Measurements from ENCODE around the gene KRTAP21-1.
"Not testable (repeated sequence)": the region's sequence is repeated elsewhere in the genome, so short reads cannot be mapped to it uniquely, and the experiment has no call there.

Gene KRTAP21-1

DNA sequence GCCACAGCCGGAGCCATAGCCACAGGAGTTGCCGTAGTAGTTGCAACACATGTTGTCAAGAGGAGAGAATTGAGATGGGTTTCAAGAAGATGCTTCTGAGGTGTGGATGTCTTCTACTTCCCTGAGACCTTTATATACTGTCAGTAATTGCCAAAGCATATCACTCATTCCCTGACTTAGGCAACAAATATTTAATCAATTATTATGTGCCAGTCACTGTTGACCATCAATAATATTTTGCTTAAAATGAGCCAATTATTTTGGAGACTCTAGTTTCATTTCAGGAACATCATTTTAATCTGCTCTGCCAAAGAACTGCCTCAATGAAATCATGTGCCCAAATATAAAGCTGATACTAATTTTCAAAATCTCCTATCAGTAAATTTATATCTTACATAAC is at the start of gene KRTAP21-1:
Gene KRTAP21-1, minus strand, starts transcription at position 101 of the 400 bp plus-strand sequence. Its CDS starts 50 bp downstream, at position 51.
- H3K4me3 ChIP-seq (replicated peaks in 1 of 2; ENCODE audit: low read depth in 2 of 2, low read length in 2 of 2); DNase-seq (ENCODE audit: low read depth in 2 of 2): not testable (repeated sequence)

DNA sequence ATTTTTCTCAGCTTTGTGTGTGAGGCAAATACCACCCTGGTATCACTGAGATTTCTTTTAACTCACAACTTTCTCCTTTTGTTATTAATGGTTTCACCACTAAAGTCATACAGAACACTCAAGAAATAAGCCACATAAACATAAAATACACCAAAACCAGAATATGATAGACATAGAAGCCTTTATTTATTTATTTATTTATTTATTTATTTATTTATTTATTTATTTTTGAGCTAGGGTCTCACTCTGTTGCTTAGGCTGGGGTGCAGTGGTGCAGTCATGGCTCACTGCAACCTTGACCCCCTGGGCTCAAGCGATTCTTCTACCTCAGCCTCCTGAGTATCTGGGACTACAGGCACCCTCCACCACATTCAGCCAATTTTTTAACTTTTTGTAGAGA is 45.4 kb upstream of the KRTAP21-1 start:
- TF ChIP-seq, protein P1, sequence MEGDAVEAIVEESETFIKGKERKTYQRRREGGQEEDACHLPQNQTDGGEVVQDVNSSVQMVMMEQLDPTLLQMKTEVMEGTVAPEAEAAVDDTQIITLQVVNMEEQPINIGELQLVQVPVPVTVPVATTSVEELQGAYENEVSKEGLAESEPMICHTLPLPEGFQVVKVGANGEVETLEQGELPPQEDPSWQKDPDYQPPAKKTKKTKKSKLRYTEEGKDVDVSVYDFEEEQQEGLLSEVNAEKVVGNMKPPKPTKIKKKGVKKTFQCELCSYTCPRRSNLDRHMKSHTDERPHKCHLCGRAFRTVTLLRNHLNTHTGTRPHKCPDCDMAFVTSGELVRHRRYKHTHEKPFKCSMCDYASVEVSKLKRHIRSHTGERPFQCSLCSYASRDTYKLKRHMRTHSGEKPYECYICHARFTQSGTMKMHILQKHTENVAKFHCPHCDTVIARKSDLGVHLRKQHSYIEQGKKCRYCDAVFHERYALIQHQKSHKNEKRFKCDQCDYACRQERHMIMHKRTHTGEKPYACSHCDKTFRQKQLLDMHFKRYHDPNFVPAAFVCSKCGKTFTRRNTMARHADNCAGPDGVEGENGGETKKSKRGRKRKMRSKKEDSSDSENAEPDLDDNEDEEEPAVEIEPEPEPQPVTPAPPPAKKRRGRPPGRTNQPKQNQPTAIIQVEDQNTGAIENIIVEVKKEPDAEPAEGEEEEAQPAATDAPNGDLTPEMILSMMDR (IDR thresholded peaks at IDR 0.05; ENCODE audit: low read depth, low read length) = no peak
- DNase-seq (ENCODE audit: low read depth in 2 of 2) = no peak
- no peak overlapping the region for H3K4me3 ChIP-seq (replicated peaks in 1 of 2; ENCODE audit: low read depth in 2 of 2, low read length in 2 of 2)

DNA sequence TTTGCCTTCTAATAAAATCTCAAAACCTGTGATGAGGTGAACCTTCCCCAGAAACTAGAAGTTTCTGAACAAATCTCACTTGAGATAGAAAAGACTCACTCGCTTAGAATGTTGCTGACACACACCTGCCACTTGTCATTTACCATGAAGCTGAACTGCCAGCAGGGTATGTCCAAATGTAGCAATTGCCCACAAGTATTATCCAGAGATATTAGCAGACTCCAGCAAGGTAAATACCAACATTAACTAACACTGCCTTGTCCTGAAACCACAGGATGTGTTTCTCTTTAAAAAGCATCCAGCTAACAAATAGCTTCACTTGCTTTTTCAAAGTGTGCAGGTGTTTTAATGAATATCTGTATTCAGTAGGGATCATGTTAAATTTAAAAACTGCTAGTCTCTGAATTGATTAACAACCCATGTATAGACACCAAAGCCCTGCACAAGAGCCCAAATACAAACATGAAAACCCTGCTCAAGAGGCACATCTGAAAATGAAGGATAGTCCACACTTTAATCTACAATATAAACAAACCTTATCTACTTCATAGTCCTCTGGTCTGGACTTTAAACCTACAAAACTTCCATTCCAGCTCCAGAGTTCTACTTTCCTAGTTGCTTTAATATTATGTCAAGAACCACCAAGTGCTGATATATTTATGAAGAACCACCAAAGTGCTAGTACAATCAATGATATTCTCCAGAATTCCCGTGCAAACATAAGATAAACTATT is 38.5 kb upstream of the KRTAP21-1 start:
- no peak overlapping the region for H3K4me3 ChIP-seq (replicated peaks in 1 of 2; ENCODE audit: low read depth in 2 of 2, low read length in 2 of 2)
- no peak for DNase-seq (ENCODE audit: low read depth in 2 of 2)
- TF ChIP-seq, protein P1 (IDR thresholded peaks at IDR 0.05; ENCODE audit: low read depth, low read length) = no peak

DNA sequence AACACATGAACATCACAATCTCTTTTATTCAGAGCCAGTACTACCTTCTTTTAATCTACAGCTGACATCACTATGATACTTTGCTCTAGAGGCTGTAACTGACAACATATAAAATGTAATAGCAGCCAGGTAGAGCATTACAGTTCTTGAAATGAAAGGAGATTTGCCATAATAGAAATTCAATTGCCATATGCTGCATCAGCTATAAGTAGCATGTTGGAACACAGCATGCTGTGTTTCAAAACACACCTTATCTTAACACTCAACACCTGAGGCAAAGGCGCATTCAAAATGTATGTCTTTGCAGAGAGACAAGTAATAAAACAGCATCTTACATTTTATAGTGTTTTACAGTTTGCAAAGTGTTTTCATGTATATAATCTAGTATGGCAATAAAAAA is 24.0 kb upstream of the KRTAP21-1 start:
- TF ChIP-seq, protein P1 (IDR thresholded peaks at IDR 0.05; ENCODE audit: low read depth, low read length) = no peak
- DNase-seq (ENCODE audit: low read depth in 2 of 2) = no peak

DNA sequence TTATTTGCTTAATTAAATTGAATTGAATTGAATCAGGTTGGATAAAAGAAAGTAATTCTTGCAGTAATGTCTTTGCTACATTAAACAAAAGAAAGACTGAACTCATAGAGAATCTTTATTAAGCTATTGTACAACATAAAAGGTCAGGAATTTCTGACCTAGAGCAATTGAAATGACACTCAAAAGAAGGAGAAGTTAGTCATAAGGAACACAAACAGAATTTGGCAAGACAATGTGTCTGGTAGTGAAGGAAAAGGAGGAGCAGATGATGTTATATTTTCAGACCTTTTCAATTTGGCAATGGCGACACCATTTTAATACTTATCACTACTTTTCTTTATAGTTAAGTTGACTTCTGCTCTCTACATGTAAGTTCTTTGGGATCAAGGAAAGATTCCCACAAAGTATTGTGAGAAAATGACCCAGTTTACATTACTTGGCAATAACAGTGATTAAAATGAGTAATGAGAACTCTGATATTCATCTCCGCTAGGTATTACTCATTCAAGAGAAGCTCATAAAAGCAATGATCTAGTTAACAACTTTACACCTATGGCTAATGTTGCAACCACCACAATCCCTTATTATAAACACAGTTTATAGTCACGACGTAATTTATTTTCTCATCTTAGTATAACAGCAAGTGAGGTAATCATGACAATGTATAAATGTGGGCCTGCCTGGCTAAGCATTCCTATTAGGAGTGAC is 14.7 kb upstream of the KRTAP21-1 start:
- no peak for DNase-seq (ENCODE audit: low read depth in 2 of 2)
- no peak overlapping the region for H3K4me3 ChIP-seq (replicated peaks in 1 of 2; ENCODE audit: low read depth in 2 of 2, low read length in 2 of 2)
- TF ChIP-seq, protein P1 (IDR thresholded peaks at IDR 0.05; ENCODE audit: low read depth, low read length) = no peak

More for the DNA sequence above, 24.0 kb upstream of the KRTAP21-1 start:
- H3K4me3 ChIP-seq (replicated peaks in 1 of 2; ENCODE audit: low read depth in 2 of 2, low read length in 2 of 2) = no peak overlapping the region

DNA sequence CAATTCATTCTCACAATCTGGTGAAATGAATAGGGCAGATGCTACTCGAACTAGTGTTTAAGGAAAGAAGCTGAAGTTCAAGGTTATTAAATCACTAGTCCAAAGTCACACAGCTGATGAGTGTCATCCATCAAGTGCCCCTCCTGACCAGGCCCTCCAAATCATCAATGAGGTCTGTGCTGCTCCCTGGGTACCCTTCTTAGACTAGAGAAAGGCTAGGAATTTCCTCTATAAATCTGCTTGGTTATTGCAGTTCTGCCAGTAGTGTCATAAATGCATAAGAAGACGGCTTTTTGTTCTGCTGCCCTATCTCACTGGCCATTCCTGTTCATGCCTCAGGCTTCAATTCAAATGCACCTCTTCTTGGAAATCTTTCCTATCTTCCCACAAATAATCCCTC is 5.5 kb upstream of the KRTAP21-1 start:
- no peak overlapping the region for H3K4me3 ChIP-seq (replicated peaks in 1 of 2; ENCODE audit: low read depth in 2 of 2, low read length in 2 of 2)
- TF ChIP-seq, protein P1 (IDR thresholded peaks at IDR 0.05; ENCODE audit: low read depth, low read length) = no peak
- DNase-seq (ENCODE audit: low read depth in 2 of 2) = no peak

DNA sequence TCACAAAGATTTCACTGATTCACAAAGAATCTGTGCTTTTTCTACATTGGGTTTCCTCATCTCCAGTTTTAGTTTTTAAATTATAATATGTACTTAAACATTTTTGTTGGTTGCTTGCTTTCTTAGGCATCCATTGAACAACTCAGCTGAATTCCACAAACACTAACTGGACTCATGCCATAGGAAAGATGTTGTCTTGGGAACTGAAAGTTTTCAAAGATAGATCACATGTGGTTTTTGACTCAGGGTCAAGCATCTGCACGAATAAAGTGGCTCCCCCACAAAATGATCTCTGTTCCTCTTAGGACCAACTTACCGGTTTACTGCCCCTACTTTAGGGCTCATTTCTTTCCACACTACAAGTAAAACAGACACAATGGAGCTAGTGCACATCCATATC is 3.1 kb upstream of the KRTAP21-1 start:
- TF ChIP-seq, protein P1 (IDR thresholded peaks at IDR 0.05; ENCODE audit: low read depth, low read length) = no peak
- DNase-seq (ENCODE audit: low read depth in 2 of 2) = no peak
- H3K4me3 ChIP-seq (replicated peaks in 1 of 2; ENCODE audit: low read depth in 2 of 2, low read length in 2 of 2) = no peak overlapping the region

Measured in cardiac fibroblast (primary cell).